NB4 (cell line): Measurements from ENCODE around the gene OXCT2.

Source experiments
- DNase-seq: peaks from one replicate; pipeline ENCODE4 v3.0.0; 2010; ENCODE audit warnings: low read depth
- H3K4me3 ChIP-seq: one replicate; pipeline ENCODE4 v1.5.1; 2011; ENCODE audit warnings: mild to moderate bottlenecking, low read depth, low read length, moderate library complexity
- CTCF ChIP-seq: IDR thresholded peaks from one replicate; pipeline ENCODE4 v1.5.1; 2012; ENCODE audit warnings: low read depth, low read length
- MYC ChIP-seq: IDR thresholded peaks from 2 replicates; pipeline ENCODE4 v1.6.1; 2011; ENCODE audit warnings: low read depth, low read length
- POLR2A ChIP-seq: IDR thresholded peaks from 2 replicates; pipeline ENCODE4 v1.6.1; 2011; ENCODE audit warnings: mild to moderate bottlenecking; ENCODE audit not compliant: insufficient read length; ENCODE audit errors: extremely low read depth
- TF ChIP-seq, protein P1 (sequence below): IDR thresholded peaks from 2 replicates; pipeline ENCODE4 v1.6.1; 2011; ENCODE audit warnings: low read depth, low read length

The OXCT2 gene

GRCh38 chr1:39808784-39809517 lies 37.8 kb upstream of the OXCT2 start:
- H3K4me3 ChIP-seq, result no peak overlapping the region
- no peak for DNase-seq
- TF ChIP-seq CTCF, result no peak
- TF ChIP-seq MYC, result no peak
- TF ChIP-seq POLR2A, result no peak
- TF ChIP-seq, protein P1, sequence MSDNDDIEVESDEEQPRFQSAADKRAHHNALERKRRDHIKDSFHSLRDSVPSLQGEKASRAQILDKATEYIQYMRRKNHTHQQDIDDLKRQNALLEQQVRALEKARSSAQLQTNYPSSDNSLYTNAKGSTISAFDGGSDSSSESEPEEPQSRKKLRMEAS, result no peak

DNA sequence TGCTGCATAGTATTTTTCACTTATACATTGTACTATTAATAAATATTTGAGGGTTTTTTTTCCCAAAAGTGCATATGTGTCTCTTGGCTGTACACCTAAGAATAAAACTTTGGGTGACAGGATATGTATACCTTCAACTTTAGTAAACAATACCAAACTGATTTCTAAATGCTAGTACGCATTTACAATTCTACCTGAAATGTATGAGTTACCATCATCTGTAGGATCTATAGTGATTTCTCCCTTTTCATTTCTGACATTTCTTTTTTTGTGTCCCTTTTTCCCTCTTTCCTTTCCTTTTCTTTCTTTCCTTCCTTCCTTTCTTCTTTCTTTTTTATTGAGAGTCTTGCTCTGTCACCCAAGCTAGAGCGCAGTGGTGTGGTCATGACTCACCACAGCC lies 34.2 kb upstream of the OXCT2 start:
- TF ChIP-seq MYC, result no peak
- TF ChIP-seq CTCF, result no peak
- no peak for DNase-seq
- H3K4me3 ChIP-seq, result no peak overlapping the region

DNA sequence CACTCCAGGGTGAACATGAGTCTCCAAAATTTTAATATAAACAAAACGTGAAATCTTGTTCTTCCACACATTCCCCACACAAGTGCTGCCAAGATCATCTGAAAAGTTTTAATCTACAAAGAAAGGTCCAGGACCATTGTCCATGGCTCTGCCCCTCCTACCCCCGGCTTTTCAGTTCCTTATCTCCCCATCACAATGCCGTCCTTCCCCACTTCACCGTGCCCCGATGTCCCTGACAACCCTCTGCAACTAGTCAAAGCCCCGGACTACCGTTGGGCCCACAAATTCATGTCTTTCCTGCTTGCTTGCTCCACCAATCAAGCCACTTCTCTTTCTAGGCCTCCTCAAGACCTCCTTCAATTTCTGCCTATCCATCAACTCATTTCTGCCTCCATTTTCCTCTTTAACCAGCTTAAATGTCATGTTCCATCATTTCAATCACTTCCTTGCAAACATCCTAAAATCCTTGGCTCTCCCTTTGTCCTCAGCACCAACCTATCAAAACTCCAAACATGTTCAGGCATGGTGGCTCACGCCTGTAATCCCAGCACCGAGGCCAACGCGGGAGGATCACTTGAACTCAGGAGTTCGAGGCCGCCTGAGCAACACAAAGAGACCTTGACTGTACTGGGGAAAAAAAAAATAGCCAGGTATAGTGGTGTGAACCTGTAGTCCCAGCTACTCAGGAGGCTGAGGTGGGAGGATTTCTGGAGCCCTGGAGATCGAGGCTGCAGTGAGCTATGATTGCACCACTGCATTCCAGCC lies 31.5 kb upstream of the OXCT2 start:
- no peak for DNase-seq

DNA sequence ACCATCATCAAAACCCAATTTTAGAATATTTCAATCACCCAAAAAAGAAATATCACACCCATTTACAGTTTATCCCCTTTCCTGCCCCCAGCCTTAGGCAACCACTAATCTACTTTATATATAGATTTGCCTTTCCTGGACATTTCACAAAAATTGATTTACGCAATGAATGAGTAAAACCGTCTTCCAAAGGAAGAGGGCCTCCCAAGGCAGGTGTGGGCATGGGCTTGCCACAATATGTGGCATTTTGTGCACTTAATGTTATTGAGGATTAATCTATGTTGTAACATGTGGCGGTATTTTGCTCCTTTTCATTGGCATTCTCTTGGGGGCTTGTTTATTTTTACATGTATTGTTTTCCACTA lies 29.3 kb upstream of the OXCT2 start:
- no peak overlapping the region for H3K4me3 ChIP-seq
- TF ChIP-seq POLR2A, result no peak
- TF ChIP-seq, protein P1, result no peak
- no peak for TF ChIP-seq MYC
- no peak for TF ChIP-seq CTCF
- peak; percentile 78 for DNase-seq

More for the DNA sequence above, 31.5 kb upstream of the OXCT2 start:
- TF ChIP-seq CTCF (no peak), MYC (no peak), POLR2A (no peak)
- TF ChIP-seq, protein P1, result no peak
- no peak overlapping the region for H3K4me3 ChIP-seq

- no peak for TF ChIP-seq MYC
- TF ChIP-seq CTCF, result peak; percentile 71
- TF ChIP-seq, protein P1, result no peak
- no peak for TF ChIP-seq POLR2A
- DNase-seq, result peak; percentile 77
- H3K4me3 ChIP-seq, result peak overlapping the region; percentile 33
These were observed 28.8 kb upstream of the OXCT2 start for GRCh38 chr1:39799770-39800470.
